ENCODE results near the gene CCDC69.

CCDC69 gene

GRCh38 chr5:151182524-151182900 lies 41.4 kb downstream of the CCDC69 start:
- Histone ChIP-seq H3K36me3 (peaks cover 77% of the 10 kb centered on the region), H3K27ac (no peak overlapping the region), H3K9me3 (no peaks in the 10 kb centered on the region), H3K4me1 (ENCODE audit: control insufficient read depth in 1 of 2, insufficient read depth in 1 of 2, low read depth in 1 of 2, low read length in 1 of 2) (no peaks in the 10 kb centered on the region), H3K4me3 (ENCODE audit: low read depth in 1 of 2, low read length in 1 of 2) (no peak overlapping the region), H3K27me3 (no peaks in the 10 kb centered on the region)
- TF ChIP-seq CTCF (IDR thresholded peaks at IDR 0.05) = no peak

GRCh38 chr5:151181818-151182523 lies 41.9 kb downstream of the CCDC69 start:
- Histone ChIP-seq H3K9me3 (no peaks in the 10 kb centered on the region), H3K27ac (no peak overlapping the region), H3K4me3 (ENCODE audit: low read depth in 1 of 2, low read length in 1 of 2) (no peak overlapping the region), H3K4me1 (ENCODE audit: control insufficient read depth in 1 of 2, insufficient read depth in 1 of 2, low read depth in 1 of 2, low read length in 1 of 2) (no peaks in the 10 kb centered on the region), H3K27me3 (no peaks in the 10 kb centered on the region), H3K36me3 (peaks cover 71% of the 10 kb centered on the region)
- no peak for TF ChIP-seq CTCF (IDR thresholded peaks at IDR 0.05)

- H3K4me1 ChIP-seq (ENCODE audit: control insufficient read depth in 1 of 2, insufficient read depth in 1 of 2, low read depth in 1 of 2, low read length in 1 of 2) = no peaks in the 10 kb centered on the region
- no peaks in the 10 kb centered on the region for H3K9me3 ChIP-seq
- H3K27ac ChIP-seq = peak overlapping the region; percentile 33
- H3K36me3 ChIP-seq = peaks cover 61% of the 10 kb centered on the region
- TF ChIP-seq CTCF (IDR thresholded peaks at IDR 0.05) = no peak
- no peak overlapping the region for H3K4me3 ChIP-seq (ENCODE audit: low read depth in 1 of 2, low read length in 1 of 2)
- no peaks in the 10 kb centered on the region for H3K27me3 ChIP-seq
Measured at GRCh38 chr5:151180291-151180690, 43.6 kb downstream of the CCDC69 start.

GRCh38 chr5:151179489-151179840 lies 44.4 kb downstream of the CCDC69 start:
- H3K9me3 ChIP-seq = no peaks in the 10 kb centered on the region
- peaks cover 52% of the 10 kb centered on the region for H3K36me3 ChIP-seq
- no peak overlapping the region for H3K27ac ChIP-seq
- H3K4me1 ChIP-seq (ENCODE audit: control insufficient read depth in 1 of 2, insufficient read depth in 1 of 2, low read depth in 1 of 2, low read length in 1 of 2) = no peaks in the 10 kb centered on the region
- no peak for TF ChIP-seq CTCF (IDR thresholded peaks at IDR 0.05)
- no peak overlapping the region for H3K4me3 ChIP-seq (ENCODE audit: low read depth in 1 of 2, low read length in 1 of 2)
- H3K27me3 ChIP-seq = no peaks in the 10 kb centered on the region

- no peaks in the 10 kb centered on the region for H3K27me3 ChIP-seq
- no peak for TF ChIP-seq CTCF (IDR thresholded peaks at IDR 0.05)
- no peaks in the 10 kb centered on the region for H3K9me3 ChIP-seq
- peak overlapping the region; percentile 18 for H3K27ac ChIP-seq
- peaks cover 47% of the 10 kb centered on the region for H3K36me3 ChIP-seq
- no peak overlapping the region for H3K4me3 ChIP-seq (ENCODE audit: low read depth in 1 of 2, low read length in 1 of 2)
- H3K4me1 ChIP-seq (ENCODE audit: control insufficient read depth in 1 of 2, insufficient read depth in 1 of 2, low read depth in 1 of 2, low read length in 1 of 2) = no peaks in the 10 kb centered on the region
Measured at GRCh38 chr5:151178777-151179488, 45.0 kb downstream of the CCDC69 start.

Data from neutrophil (primary cell).